ENCODE measurements around the gene SEMG1.

SEMG1 gene, protein sequence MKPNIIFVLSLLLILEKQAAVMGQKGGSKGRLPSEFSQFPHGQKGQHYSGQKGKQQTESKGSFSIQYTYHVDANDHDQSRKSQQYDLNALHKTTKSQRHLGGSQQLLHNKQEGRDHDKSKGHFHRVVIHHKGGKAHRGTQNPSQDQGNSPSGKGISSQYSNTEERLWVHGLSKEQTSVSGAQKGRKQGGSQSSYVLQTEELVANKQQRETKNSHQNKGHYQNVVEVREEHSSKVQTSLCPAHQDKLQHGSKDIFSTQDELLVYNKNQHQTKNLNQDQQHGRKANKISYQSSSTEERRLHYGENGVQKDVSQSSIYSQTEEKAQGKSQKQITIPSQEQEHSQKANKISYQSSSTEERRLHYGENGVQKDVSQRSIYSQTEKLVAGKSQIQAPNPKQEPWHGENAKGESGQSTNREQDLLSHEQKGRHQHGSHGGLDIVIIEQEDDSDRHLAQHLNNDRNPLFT

DNA sequence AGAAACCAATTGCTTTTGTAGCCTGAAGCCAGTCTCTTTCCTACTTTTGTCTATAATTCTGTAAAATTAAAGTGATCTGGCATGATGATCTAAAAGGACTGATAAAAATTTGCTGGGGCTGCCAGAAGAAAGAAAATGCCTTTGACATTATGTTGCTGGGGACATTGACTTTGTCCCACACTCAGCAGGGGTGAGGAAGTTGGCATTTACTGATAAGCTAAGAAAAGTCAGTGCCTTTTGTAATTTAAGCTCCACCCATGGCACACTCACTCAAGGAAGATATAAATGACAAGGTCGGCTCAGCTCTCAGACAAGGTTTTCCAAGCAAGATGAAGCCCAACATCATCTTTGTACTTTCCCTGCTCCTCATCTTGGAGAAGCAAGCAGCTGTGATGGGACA is at the start of gene SEMG1:
TSS of gene SEMG1 (plus strand) at position 309 of the 400 bp plus-strand sequence. CDS start at position 330, 21 bp downstream.
- no peak for DNase-seq (ENCODE audit: low read depth)

DNA sequence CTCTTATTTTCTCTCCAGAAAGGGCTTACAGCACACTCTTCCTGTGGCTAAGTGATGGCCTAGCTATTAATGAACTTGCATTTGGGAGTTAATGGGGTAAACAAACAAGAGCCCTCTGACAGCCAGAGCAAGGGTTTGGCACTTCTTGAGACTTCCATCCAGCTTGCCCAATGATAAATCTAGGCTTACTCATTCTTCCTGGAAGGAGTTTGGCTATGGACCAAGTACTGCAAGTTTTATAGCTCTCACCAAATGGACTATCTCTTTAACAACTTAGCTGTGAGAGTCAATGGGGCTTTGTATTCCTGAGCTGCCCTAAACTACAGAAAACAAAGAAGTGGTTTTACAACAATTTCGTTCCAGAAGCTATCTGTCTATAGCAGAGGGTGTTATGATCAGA is 48.9 kb upstream of the SEMG1 start:
- DNase-seq (ENCODE audit: low read depth), result peak; percentile 83

DNA sequence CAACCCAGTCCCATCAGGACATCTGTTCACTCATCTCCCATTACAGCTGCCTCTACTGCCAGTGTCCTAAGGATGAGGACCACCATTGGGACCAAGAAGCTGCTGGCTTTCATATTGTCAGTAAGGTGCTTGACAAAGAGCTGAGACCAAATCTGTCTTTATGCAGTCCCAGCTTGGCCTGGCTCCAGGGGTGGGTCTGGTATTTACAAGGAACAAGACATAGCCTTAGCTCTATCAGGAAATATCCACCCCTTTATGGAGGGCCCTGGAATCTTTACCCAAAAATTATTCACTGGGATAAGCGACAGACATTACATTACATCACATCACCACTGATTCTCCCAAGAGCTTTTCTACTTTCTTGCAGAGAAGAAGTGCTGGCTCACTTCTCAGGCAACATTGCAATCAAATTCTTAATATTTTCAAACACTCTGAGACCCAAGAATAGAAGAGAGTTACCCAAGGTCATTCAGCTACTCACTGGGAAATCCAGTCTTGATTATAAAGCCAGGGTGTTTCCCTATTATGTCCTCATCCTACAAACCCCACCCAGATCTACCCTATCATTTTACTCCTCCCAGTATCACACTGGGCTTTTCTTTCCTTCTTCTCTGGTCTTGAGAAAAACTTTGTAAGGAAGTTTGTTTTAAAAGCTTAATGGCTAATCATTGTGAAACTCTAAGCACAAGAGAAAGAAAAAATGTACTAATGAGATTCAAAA is 43.6 kb upstream of the SEMG1 start:
- no peak for DNase-seq (ENCODE audit: low read depth)

DNA sequence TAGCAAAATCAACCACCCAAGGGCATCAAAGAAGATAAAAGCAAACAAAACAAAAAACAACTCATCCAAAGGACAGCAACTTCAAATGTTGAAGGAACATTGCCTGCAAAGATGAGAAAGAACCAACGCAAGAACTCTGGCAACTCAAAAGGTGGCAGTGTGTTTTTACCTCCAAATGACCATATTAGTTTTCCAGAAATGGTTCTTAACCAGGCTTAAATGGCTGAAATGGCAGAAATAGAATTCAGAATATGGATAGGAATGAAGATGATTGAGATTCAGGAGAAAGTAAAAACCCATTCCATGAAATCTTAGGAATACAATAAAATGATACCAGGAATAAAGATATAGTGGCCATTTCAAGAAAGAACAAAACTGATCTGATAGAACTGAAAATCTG is 41.9 kb upstream of the SEMG1 start:
- no peak for DNase-seq (ENCODE audit: low read depth)

DNA sequence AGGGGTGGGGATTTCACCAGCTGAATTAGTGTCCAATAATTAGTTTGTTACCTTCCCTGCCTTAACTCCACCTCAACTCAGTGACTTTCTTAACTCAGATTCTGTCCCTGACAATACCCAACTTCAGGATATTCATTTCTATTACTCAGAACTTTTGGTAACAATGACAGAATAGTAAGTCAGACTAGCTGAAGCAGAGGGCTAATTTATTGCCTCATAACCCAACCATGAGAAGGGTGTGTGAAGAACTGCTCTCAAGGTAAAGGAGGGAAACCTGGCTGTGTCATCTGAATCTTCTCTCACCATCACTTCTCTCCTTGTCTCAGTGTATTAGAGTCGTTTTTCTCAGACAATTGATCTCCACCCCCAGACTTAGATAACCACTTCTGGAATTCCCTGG is 33.3 kb upstream of the SEMG1 start:
- no peak for DNase-seq (ENCODE audit: low read depth)

DNA sequence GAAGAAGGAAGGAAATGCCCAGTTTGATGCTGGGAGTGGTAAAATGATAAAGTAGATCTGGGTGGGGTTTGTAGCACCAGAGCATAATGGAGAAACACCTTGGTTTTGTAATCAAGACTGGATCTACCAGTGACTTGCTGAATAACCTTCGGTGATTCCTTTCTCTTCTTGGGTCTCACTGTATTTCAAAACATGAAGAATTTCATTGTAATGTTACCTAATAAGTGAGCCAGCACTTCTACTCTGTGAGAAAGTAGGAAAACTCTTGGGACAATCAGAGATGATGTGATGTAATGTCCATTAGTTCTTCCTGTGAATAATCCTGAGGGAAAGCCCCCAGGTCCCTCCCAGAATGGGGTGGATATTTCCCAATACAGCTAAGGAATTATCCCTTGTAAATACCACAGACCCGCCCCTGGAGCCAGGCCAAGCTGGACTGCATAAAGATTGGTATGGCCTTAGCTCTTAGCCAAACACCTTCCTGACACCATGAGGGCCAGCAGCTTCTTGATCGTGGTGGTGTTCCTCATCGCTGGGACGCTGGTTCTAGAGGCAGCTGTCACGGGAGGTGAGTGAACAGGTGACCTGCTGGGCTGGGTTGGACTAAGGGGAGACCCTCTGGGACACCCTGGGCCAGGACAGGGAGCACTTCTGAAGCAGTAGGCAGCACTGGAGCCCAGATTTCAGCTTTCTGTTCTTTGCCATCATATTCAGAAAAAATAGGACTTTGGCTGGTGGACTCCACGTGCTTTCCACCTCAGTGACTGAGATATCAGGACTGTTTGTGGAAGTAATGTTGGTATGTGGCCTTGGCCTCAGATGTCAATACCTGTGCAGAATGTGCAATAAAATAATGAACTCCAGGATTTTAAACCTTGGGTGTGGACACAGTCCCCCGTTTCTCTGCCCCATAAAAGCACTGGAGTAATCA is 32.1 kb upstream of the SEMG1 start, which contains the start of gene PI3:
TSS of gene PI3 (plus strand) at position 469 of the 931 bp plus-strand sequence. CDS start at position 490, 21 bp downstream.
- DNase-seq (ENCODE audit: low read depth), result no peak

DNA sequence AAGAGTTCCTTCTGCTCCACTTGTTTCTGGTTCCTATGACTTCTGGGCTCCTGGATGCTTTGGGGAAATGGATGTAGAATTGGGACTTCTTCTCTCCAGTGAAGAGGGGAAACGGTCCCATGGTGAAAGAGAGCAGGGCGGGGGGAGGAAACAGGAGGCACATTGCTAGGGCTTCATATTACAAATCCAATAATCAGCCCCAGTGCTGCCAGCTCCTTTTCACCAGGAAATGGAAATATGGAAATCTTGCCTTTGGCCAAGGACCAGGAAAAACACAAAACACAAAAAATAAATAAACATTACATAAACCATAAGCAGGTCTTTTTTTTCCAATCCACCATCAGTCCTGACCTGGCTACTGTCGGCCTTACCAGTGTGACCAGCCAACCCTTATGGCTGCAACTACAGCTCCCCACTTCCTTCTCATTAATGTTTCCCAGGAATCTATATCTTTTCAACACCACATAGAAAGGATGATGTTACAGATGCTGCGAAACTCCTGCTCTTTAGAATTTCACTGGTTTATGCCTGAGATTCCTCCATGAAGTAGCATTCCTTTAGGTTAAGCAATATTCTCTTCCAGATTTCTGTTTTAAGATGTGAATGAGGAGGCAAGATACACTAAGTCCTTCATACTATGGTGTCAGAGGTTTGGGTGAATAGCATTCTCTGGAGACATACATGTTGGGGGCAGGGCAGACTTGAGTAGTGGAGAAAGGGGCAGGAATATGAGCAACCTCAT is 30.1 kb upstream of the SEMG1 start:
- no peak for DNase-seq (ENCODE audit: low read depth)

DNA sequence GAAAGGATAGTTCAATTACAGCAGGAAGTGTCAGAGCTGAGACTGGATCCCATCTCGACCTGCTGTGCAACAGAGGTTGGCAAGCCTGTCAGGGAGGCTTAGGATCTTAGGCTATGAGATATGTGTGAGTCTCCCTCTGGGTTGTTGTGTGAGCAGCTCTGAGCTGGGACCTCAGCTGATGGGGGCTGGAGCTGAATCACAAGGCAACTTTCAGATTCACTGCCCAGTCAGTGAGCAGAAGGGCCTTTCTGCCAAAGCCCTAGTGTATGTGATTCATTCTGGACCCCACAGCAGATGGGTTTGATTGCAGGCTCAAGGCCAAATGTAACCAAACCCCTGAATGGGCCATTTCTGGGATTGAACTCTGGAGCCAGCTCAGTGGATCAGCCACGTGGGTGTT is 27.7 kb upstream of the SEMG1 start:
- DNase-seq (ENCODE audit: low read depth), result peak; percentile 55

DNA sequence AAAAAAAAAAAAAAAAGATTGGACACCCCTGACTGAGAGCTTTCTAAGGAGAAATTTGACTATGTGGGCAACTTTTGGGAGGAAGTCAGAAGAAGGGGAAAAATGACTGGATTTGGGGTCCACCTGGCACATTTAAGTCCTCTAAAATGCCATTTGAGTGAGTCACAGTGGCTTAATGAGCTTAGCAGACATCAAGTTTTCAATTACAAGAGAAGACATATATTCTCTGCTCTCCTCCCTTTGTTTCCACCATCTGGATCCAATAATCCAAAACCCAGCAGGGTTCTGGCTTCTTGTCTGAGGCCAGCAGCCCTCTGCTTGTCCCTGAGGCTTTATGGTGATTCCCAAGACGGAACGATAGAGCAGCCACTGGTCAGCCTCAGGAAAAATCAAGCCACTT is 25.2 kb upstream of the SEMG1 start:
- DNase-seq (ENCODE audit: low read depth), result no peak

DNA sequence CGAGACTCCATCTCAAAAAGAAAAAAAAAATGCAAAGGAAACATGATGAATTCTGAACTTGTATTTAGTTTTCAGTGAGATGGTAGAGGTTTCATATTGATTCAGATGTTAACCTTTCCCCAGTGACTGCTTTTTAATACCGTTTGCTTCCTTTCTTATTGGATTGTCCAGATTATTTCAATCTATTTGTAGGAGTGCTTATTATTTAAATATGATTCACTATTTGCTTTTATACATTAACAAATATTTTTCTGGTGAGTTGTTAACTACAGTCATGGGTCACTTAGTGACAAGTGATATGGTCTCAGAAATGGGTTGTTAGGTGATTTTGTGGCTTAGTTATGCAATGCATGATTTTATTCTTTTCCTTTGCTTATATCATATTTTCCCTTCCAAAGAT is 23.7 kb upstream of the SEMG1 start:
- DNase-seq (ENCODE audit: low read depth), result no peak

DNA sequence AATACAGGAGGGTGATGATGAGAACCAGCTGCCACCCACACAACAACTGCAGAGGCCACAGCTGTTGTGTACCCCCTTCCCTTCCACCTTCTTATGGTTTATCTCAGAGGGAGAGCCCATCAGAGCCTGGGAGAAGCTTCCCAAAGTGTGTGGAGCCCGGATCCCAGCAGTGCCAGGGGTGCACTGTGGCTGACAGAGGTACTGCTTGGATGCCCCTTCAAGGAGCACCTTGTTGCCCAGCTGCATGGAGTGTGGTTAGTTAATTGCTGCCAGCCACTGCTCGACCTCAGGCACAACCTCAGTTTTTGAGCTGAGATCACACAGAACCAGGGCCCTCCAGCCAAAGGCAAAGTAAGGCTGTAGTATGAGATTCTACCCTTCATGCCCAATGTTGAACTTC is 19.1 kb upstream of the SEMG1 start:
- DNase-seq (ENCODE audit: low read depth), result no peak

DNA sequence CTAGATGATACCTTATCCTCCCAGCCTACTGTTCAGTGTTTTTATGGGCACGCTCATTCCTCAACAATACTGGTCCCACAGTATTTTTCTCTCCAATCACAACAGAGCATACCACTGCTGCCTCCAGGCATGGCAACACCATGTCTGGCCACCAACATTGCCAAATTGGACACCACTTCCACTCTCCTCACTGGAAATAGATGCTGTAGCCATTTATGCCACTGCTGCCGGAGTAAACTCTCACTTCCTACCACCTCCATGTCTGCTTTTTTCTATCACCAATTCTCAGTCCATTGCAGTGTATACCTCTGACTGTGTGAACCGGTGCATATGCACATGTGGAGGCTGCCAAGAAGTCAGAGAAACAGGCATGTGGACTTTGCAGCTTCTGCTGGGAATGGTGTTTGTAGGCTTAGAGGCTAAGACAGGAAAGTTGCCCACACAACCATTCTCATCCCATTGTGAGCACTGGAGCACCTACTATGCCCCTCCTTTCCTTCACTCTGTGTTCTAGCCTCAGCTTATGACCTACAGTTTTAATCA is 17.7 kb upstream of the SEMG1 start:
- no peak for DNase-seq (ENCODE audit: low read depth)

DNA sequence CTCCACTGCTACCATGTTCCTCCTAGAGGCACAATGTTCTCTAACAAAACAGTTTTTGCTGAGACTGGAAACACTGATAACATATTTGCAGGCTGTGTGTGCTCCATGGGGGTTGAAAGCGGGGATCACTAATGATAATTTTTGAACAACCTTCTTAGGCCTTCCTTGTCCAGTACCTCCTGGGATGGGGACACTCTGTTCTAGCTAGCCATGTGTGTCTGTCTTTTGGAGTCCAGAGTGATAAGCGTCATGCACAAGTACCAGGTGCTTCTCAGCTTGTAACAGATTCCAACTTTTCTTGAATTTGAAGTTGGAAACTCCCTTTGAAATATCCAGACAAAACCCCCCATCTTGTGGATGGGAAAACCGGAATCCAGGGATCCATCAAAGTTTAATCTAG is 17.0 kb upstream of the SEMG1 start:
- DNase-seq (ENCODE audit: low read depth), result no peak

DNA sequence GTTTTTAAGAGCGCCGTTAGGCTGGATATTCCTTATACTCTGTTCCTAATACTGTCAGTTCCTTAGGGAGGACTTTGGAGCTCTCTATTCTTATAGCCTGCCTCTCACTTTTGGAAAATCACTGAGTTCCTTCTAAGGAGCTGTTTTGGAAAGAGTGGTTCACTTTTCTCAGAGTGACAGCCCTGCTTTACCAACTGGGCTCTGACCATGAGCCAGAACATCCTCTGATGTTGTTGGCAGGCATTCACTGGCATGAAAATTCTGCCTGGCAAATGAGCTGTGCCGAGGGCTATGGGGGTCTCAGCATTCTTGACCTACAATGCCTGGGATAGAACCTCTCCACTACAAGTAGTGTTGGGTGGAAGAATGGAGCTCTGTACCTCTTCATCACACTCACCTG is 14.9 kb upstream of the SEMG1 start:
- no peak for DNase-seq (ENCODE audit: low read depth)

DNA sequence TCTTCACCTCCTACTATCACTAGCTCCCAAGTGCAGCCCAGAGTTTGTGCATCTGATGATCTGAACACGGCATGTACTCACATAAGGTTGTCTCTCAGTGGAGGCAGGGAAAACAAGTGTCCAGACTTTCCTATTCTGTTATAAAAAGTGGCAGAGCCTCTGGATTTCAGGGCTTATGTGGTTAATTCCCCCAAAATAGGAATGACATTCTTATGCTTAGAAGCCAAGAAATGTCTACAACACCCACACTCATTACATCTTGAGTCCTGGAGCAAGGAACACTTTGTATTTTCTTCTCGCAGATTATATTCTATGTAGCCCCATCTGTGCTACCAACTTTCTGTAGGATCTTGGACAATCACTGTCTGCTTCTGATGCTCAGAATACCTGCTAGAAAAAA is 13.5 kb upstream of the SEMG1 start:
- DNase-seq (ENCODE audit: low read depth), result no peak

DNA sequence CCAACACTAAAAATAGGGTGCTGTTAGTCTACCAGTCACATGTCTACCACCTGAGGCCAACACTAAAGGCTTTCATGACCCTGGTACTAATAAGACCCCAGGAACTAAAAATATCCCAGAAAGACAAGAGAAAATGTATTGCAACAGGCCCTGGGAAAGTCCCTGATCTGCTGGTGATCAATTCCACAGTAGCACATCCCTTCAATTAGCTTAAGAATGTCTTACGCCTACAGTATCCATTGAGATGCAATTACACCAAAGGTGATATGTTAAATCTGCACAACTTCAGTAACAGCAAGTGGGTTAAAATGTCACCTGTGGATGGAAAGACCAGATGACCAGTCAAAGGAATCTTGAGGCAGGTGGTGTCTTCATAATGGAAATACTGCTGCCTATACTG is 3.1 kb downstream of the SEMG1 start:
- DNase-seq (ENCODE audit: low read depth), result no peak

DNA sequence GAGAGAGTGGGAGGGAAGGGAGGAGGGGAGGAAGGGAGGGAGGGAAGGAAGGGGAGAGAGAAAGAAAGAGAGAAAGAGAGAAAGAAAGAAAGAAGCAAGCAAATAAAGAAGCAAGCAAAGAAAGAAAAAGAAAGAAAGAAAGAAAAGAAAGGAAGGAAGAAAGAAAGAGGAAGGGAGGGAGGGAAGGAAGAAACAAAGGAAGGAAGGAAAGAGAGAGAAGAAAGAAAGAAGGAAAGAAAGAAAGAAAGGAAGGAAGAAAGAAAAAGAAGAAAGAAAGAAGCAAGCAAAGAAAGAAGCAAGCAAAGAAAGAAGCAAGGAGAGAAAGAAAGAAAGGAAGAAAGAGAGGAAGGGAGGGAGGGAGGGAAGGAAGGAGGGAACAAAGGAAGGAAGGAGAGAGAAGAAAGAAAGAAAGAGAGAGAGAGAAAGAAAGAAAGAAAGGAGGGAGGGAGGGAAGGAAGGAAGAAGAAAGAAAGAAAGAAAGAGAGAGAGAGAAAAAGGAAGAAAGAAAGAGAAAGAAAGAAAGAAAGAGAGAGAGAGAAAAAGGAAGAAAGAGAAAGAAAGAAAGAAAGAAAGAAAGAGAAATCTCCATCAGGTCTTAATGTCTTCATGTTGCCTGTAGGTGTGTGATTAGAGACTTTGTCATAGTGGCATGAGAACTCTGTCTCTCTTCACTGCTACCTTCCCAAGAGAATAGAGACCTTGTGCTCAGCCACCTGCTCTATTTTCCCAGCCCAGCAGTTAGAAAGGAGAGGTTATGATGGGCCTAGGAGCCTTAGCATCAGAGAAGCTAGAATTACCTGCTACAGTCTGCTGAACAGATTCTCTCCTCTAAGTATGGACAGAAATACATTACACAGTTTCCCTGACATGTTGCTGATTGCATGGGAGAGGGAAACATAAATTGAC is 5.0 kb downstream of the SEMG1 start:
- DNase-seq (ENCODE audit: low read depth), result no peak

DNA sequence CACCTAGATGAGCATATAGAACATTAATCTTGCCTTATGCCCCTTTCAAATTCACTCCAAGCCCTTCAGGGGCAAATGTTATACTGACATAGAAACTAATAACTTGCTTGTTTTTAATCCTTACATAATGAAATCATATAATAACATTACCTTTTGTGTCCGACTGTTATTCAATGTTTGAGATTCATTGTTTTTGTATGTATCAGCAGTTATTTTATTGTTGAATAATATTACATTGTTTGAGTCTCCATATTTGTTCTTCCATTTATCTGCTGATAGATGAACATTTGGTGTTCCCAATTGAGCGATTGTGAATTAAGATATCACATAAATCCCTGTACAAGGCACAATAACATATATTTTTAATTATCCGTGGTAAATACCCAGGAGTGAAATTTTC is 6.0 kb downstream of the SEMG1 start:
- DNase-seq (ENCODE audit: low read depth), result no peak

DNA sequence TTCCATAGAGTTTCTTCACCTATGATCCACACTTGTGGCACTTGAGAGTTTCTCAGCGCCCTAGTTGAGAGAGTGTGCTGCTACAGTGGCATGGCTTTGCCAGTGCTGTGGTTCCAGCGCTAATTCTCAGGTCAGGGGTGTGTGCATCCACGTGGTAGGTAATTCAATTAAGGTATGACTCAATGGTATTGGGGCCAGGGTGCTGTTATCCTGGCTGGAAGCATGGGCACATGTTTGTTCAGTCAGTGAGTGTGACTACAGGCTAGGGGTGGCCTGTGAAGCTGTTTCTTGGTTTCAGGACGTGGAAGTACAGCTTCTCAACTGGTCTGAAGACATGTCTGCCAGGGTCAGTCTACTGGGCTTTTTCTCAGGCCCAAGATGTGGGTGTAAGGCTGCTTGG is 11.3 kb downstream of the SEMG1 start:
- no peak for DNase-seq (ENCODE audit: low read depth)

DNA sequence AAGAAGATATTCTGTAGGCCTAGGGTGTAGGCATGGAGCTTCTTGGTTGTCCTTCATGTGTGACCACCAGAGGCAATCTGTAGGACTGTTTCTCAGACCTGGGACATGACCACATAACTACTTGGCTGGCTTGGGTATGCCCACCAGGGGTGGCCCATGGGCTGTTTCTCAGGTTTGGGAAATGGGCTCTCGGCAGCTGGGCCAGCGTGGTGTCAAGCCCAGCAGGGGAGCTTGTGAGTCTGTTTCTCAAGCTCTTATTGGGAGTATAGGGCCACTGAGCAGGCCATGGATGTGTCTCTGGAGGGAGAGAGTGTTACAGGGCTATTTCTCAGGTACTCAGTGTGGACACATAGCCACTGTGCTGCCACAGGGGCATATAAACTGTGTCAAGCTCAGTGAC is 11.8 kb downstream of the SEMG1 start:
- no peak for DNase-seq (ENCODE audit: low read depth)
